Pancreas (tissue), 10 donors: Measurements from ENCODE around the gene INSRR. TPM values are rescaled to one million over a fixed set of nuclear protein-coding genes. Genes with fewer than 3 reads are reported as not detected.

Source experiments
- ATAC-seq, 4 donors: fragments of 200-7000 bp; cut with Tn5 transposase; one replicate each; pipeline versions ENCODE4 v1.8.0 to v1.9.1; 2020; ENCODE audit warnings: mild to moderate bottlenecking in 4 of 4, moderate library complexity in 4 of 4
- DNase-seq, 6 donors: peaks; one replicate each; pipeline ENCODE4 v3.0.0-alpha.2; 2020
- FAIRE-seq: peaks from 2 replicates; lab custom pipeline; 2012; peaks lifted over from hg19 to GRCh38; lab: Jason Lieb, UNC
- H3K27ac ChIP-seq, 4 donors: fragments of 200-600 bp; sonication (generic); 1 replicate in 3 of 4; 2 replicates in 1 of 4; pipeline versions ENCODE4 v1.5.0 to v1.8.0; 2020
- H3K27me3 ChIP-seq, 4 donors: fragments of 200-600 bp; one replicate each; pipeline ENCODE4 v1.8.0; 2021
- H3K36me3 ChIP-seq, 3 donors: fragments of 200-600 bp; sonication (generic) in 1 of 3; one replicate each; pipeline versions ENCODE4 v1.5.0 to v1.8.0; 2020 to 2021
- H3K4me1 ChIP-seq, 3 donors: fragments of 200-600 bp; one replicate each; pipeline ENCODE4 v1.8.0; 2021
- H3K4me3 ChIP-seq, 4 donors: fragments of 200-600 bp; sonication (generic) in 2 of 4; one replicate each; pipeline versions ENCODE4 v1.5.0 to v1.8.0; 2020 to 2021
- H3K9me3 ChIP-seq, 4 donors: fragments of 200-600 bp; one replicate each; pipeline ENCODE4 v1.8.0; 2021
- WGBS, 2 donors: extraction: QIAGEN DNeasy Blood & Tissue Kit; methylation state at CpG; one replicate each; pipeline ENCODE4 v1.1.7; 2013; 5-methylcytosine and 5-hydroxymethylcytosine counted together
- intact Hi-C, 3 donors: fragments of 100-400 bp; cut with DNase I; formaldehyde crosslinking; loops; one replicate each; pipeline versions ENCODE4 v1.11.1 to v1.14.2; 2022
- polyA plus RNA-seq, 2 donors: library from polyadenylated mRNA; stranded (reverse); fragments of 200-250 nt; gene quantifications; one replicate each; pipeline ENCODE4 v1.2.3, GENCODE V29; 2013
- total RNA-seq, 6 donors: library from RNA; stranded (reverse); fragmentation: NEBNext Ultra II Directional in 4 of 6; extraction: Animal tissue kit (Norgen Biotek cat#: 25700) in 4 of 6; gene quantifications; one replicate each; pipeline versions ENCODE4 v1.2.1 to v1.2.4, GENCODE V29; 2021 to 2023
- TF ChIP-seq, protein P1 (sequence below), 4 donors: fragments of 200-600 bp; sonication (generic) in 3 of 4; IDR thresholded peaks; one replicate each; pipeline versions ENCODE4 v1.5.0 to v1.8.0; 2021; ENCODE audit warnings: antibody characterized with exemption in 4 of 4
- donor health status: healthy with polysubstance abuse.
- donor health status: DM: no; HTN: no; CAD: no; lungs with moderate emphysema.
- donor health status: DM: no; HTN: no; CAD: no.
- donor health status: control.
- donor health status: control.
- donor health status: Bipolar disorder and iron deficiency.
- donor health status: DM: yes; HTN: yes; CAD: no.
- donor health status: DM: no; HTN: no; CAD: no.
- donor health status: DM: no; HTN: no; CAD: no.
- donor health status: DM: yes; HTN: yes; CAD: no.

INSRR gene
- total and polyA plus RNA-seq, 8 donors, result 0.03 to 0.99 (median 0.18) TPM

DNA sequence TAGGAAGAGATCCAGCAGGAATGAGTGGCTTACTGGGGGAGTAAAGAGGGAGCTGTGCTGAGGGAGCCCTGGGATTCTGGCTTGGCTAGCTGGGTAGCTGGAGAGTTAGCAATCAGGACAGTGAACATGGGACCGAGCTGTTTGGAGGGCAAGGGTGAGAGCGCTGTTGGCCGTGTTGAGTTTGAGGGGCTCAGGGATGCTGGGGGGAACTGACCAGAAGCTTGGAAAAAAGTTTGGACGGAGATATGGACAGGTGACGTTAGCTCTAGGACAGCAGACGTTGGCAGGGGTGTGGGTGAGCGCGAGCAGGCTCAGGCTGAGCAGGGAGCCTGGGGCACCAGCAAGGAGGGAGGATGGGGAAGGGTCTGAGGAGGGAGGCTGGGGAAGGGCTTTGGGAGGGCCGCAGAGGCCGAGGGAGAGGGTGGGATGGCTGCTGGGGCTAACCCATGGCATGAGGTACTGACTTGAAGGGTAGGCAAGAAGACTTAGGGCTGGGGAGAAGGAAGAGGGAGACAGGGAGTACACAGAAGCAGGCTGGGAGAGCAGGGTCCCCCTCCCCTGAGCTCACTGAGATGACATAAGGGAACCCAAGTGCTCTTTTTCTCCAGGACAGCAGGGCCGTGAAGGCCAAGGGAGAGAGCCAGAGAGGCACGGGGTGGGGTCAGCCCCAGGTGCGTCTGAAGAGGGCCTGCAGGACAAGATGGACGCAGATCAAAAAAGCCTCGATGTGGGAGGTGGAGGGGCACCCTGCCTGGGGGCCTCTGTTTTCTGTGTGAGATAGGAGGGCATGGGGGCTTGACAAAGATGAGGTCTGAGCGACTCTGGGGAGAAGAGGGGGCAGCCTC, 50.5 kb downstream of the INSRR start:
- TF ChIP-seq, protein P1, sequence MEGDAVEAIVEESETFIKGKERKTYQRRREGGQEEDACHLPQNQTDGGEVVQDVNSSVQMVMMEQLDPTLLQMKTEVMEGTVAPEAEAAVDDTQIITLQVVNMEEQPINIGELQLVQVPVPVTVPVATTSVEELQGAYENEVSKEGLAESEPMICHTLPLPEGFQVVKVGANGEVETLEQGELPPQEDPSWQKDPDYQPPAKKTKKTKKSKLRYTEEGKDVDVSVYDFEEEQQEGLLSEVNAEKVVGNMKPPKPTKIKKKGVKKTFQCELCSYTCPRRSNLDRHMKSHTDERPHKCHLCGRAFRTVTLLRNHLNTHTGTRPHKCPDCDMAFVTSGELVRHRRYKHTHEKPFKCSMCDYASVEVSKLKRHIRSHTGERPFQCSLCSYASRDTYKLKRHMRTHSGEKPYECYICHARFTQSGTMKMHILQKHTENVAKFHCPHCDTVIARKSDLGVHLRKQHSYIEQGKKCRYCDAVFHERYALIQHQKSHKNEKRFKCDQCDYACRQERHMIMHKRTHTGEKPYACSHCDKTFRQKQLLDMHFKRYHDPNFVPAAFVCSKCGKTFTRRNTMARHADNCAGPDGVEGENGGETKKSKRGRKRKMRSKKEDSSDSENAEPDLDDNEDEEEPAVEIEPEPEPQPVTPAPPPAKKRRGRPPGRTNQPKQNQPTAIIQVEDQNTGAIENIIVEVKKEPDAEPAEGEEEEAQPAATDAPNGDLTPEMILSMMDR (IDR thresholded peaks at IDR 0.05), result no peak
- Histone ChIP-seq H3K27me3 (no peaks in the 10 kb centered on the region), H3K36me3 (no peaks in the 10 kb centered on the region), H3K27ac (no peak overlapping the region), H3K9me3 (no peaks in the 10 kb centered on the region), H3K4me3 (no peak overlapping the region), H3K4me1 (peaks cover 0 to 2% (median 1%) of the 10 kb centered on the region in 3 donors)
- 79 to 82% methylated on average over 15 to 16 of the region's 16 CpGs for WGBS, 2 donors
- intact Hi-C loops, result no loop called here
- no peak for FAIRE-seq
- ATAC-seq, result no peak
- DNase-seq, result no peak

DNA sequence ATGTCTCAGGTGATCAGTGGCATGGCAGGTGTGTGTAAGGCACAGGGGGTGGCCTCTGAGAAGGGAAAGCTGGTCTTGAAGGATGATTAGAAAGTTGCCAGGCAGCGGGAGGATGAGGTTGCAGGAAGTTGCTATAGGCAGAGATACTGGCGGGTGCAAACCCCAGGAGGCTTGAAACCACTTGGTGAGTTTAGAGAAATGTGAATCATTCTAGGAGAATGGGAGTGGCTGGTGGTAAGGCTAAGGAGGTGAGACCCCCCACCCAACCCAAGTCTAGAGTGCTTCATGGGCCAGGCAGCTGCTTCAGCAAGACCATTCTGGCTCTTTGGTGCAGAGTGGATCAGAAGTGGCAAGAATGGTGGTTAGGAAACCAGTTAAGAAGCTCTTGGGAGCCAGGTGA, 51.3 kb downstream of the INSRR start:
- FAIRE-seq, result no peak
- ATAC-seq, result no peak
- H3K9me3 ChIP-seq, result no peaks in the 10 kb centered on the region
- 88 to 98% methylated on average over 2 of the region's 2 CpGs for WGBS, 2 donors
- H3K27ac ChIP-seq, result no peak overlapping the region
- intact Hi-C loops, result no loop called here
- H3K4me1 ChIP-seq, result no peaks in the 10 kb centered on the region
- H3K36me3 ChIP-seq, result no peaks in the 10 kb centered on the region
- TF ChIP-seq, protein P1 (IDR thresholded peaks at IDR 0.05), result no peak
- no peak for DNase-seq
- H3K4me3 ChIP-seq, result no peak overlapping the region
- H3K27me3 ChIP-seq, result no peaks in the 10 kb centered on the region

DNA sequence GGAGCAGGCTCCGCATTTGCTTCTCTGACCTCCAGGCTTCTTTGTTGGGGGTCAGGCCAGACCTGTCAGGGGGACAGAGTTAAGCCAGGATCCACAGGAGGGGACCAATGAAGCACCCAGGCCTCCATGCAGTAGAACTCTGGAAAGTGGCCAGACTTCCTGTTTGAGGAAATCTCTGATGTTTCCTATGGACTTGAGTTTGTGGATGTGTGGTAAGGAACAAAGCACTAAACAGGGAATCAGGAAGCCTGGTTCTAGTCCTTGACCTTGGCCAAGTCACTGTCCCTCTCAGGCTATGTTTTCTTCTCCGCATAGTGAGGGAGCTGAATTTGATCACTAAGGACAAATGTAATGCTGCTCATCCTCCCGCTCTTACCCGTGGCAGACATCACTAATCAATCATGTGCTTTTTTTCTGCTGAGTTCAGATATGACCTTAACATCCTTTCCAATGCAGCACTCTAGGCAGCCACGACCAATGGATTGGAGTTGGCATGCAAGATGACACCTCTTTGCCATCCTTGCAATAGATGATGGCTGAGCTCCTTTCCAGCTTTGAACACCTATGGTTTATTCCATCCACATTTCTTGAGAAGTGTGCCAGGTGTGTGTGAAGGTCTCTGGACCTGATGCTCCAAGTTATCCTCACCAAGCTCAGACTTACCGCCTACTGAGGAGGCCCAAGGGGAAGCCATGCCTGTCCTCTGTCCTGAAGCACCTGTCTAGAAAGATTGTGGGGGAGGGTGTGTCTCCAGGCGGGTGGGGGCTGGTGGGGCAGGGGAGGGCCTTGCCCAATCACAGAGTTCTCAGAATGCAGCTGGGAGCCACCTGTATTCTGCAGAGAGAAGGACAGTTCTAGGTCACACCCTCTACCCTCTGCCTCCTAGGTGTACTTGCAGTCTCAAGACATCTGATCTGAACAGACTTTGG, 52.1 kb downstream of the INSRR start:
- 79% methylated on average over 7 of the region's 7 CpGs for WGBS, 2 donors
- TF ChIP-seq, protein P1 (IDR thresholded peaks at IDR 0.05), result no peak
- intact Hi-C loops, result no loop called here
- no peaks in the 10 kb centered on the region for H3K9me3 ChIP-seq
- FAIRE-seq (no peak), DNase-seq (no peak), ATAC-seq (no peak)
- no peak overlapping the region for H3K4me3 ChIP-seq
- H3K36me3 ChIP-seq, result no peaks in the 10 kb centered on the region
- H3K27ac ChIP-seq, result no peak overlapping the region
- no peaks in the 10 kb centered on the region for H3K27me3 ChIP-seq
- H3K4me1 ChIP-seq, result no peaks in the 10 kb centered on the region

DNA sequence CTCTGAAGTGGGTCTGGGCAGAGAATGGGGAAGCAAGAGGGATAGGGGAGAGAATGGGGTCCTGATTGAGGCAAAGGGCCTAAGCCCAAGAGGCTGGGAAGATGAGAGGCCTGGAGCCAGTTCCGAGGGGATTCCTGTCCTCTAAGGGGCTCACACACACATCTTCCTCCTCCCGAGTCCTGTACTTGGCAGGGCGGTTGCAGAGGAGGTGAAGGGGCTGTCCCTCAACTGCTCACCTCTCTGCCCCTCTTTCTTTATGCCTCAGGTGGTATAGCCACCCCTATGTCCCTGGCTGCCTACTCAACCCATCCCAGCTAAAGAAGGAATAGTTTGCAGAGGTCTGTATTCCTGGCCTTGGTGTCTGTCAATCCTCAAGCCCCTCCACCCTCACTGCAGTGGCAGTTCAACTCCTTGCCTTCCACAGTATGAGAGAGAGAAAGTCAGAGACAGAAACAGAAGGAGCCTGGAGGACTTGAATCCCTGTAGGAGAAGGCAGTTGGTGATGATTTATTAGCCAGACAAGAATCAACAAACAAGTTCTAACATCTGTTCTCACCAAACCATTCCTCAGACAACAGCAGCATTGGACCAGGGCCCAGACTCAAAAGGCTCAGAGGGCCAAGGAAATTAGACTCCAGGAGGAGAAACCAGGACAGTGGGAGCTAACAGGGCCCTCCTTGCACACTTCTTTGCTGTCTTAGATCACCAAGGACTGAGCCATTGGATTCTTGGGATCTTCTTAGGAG, 53.0 kb downstream of the INSRR start:
- ATAC-seq (peak in 2 of 4 donors; percentile 14 to 25), FAIRE-seq (no peak), DNase-seq (no peak)
- peaks cover 0 to 4% (median 0%) of the 10 kb centered on the region in 3 donors for H3K36me3 ChIP-seq
- 92 to 97% methylated on average over 3 of the region's 3 CpGs for WGBS, 2 donors
- no peaks in the 10 kb centered on the region for H3K27me3 ChIP-seq
- no peak overlapping the region for H3K4me3 ChIP-seq
- intact Hi-C loops, result no loop called here
- H3K9me3 ChIP-seq, result no peaks in the 10 kb centered on the region
- H3K4me1 ChIP-seq, result no peaks in the 10 kb centered on the region
- H3K27ac ChIP-seq, result no peak overlapping the region
- TF ChIP-seq, protein P1 (IDR thresholded peaks at IDR 0.05), result no peak
